Measurements from ENCODE around the gene FILIP1.

Gene FILIP1

GRCh38 chr6:75431379-75431778 is 62.2 kb downstream of the FILIP1 start:
- no peaks in the 10 kb centered on the region for H3K79me2 ChIP-seq (ENCODE audit: low read length)
- no peak overlapping the region for H3K9ac ChIP-seq (ENCODE audit: low read length)
- no peaks in the 10 kb centered on the region for H4K20me1 ChIP-seq (ENCODE audit: insufficient read depth, low read length)
- H2AFZ ChIP-seq (ENCODE audit: low read depth, low read length) = no peak overlapping the region
- H3K27me3 ChIP-seq (ENCODE audit: low read depth, low read length) = no peaks in the 10 kb centered on the region
- H3K9me3 ChIP-seq (ENCODE audit: insufficient read depth, low read length) = peaks cover 5% of the 10 kb centered on the region; the same call in 1 of the 2 replicates
- no peaks in the 10 kb centered on the region for H3K36me3 ChIP-seq (replicated peaks; ENCODE audit: low read depth, low read length)
- no peak overlapping the region for H3K4me2 ChIP-seq (ENCODE audit: low read length)
- H3K27ac ChIP-seq (ENCODE audit: low read length) = no peak overlapping the region
- TF ChIP-seq CTCF (IDR thresholded peaks at IDR 0.05; ENCODE audit: low read depth, low read length) = no peak
- no peak for TF ChIP-seq EZH2phosphoT487 (IDR thresholded peaks at IDR 0.05; ENCODE audit: low read depth)
- H3K4me3 ChIP-seq (ENCODE audit: low read length) = no peak overlapping the region
- H3K4me1 ChIP-seq (ENCODE audit: low read length) = no peaks in the 10 kb centered on the region

GRCh38 chr6:75430631-75431325 is 62.8 kb downstream of the FILIP1 start:
- Histone ChIP-seq H3K9ac (ENCODE audit: low read length) (no peak overlapping the region), H4K20me1 (ENCODE audit: insufficient read depth, low read length) (no peaks in the 10 kb centered on the region), H3K27ac (ENCODE audit: low read length) (no peak overlapping the region), H3K27me3 (ENCODE audit: low read depth, low read length) (no peaks in the 10 kb centered on the region), H2AFZ (ENCODE audit: low read depth, low read length) (no peak overlapping the region), H3K36me3 (replicated peaks; ENCODE audit: low read depth, low read length) (no peaks in the 10 kb centered on the region), H3K4me3 (ENCODE audit: low read length) (no peak overlapping the region), H3K4me2 (ENCODE audit: low read length) (no peak overlapping the region), H3K79me2 (ENCODE audit: low read length) (no peaks in the 10 kb centered on the region), H3K4me1 (ENCODE audit: low read length) (no peaks in the 10 kb centered on the region), H3K9me3 (ENCODE audit: insufficient read depth, low read length) (peaks cover 5% of the 10 kb centered on the region; the same call in 1 of the 2 replicates)
- TF ChIP-seq CTCF (IDR thresholded peaks at IDR 0.05; ENCODE audit: low read depth, low read length) = no peak
- no peak for TF ChIP-seq EZH2phosphoT487 (IDR thresholded peaks at IDR 0.05; ENCODE audit: low read depth)

- no peaks in the 10 kb centered on the region for H3K4me1 ChIP-seq (ENCODE audit: low read length)
- H3K9ac ChIP-seq (ENCODE audit: low read length) = no peak overlapping the region
- H3K9me3 ChIP-seq (ENCODE audit: insufficient read depth, low read length) = peaks cover 5% of the 10 kb centered on the region; the same call in 1 of the 2 replicates
- no peak overlapping the region for H2AFZ ChIP-seq (ENCODE audit: low read depth, low read length)
- no peak overlapping the region for H3K27ac ChIP-seq (ENCODE audit: low read length)
- H3K4me2 ChIP-seq (ENCODE audit: low read length) = no peak overlapping the region
- H3K27me3 ChIP-seq (ENCODE audit: low read depth, low read length) = no peaks in the 10 kb centered on the region
- TF ChIP-seq CTCF (IDR thresholded peaks at IDR 0.05; ENCODE audit: low read depth, low read length) = no peak
- no peak for TF ChIP-seq EZH2phosphoT487 (IDR thresholded peaks at IDR 0.05; ENCODE audit: low read depth)
- H3K4me3 ChIP-seq (ENCODE audit: low read length) = no peak overlapping the region
- no peaks in the 10 kb centered on the region for H3K79me2 ChIP-seq (ENCODE audit: low read length)
- H3K36me3 ChIP-seq (replicated peaks; ENCODE audit: low read depth, low read length) = no peaks in the 10 kb centered on the region
- H4K20me1 ChIP-seq (ENCODE audit: insufficient read depth, low read length) = no peaks in the 10 kb centered on the region
These were observed 64.4 kb downstream of the FILIP1 start for GRCh38 chr6:75429061-75429703.

GRCh38 chr6:75428204-75428603 is 65.4 kb downstream of the FILIP1 start:
- Histone ChIP-seq H3K9me3 (ENCODE audit: insufficient read depth, low read length) (peaks cover 5% of the 10 kb centered on the region; the same call in 1 of the 2 replicates), H3K4me1 (ENCODE audit: low read length) (no peaks in the 10 kb centered on the region), H3K4me2 (ENCODE audit: low read length) (no peak overlapping the region), H3K9ac (ENCODE audit: low read length) (no peak overlapping the region), H3K36me3 (replicated peaks; ENCODE audit: low read depth, low read length) (no peaks in the 10 kb centered on the region), H3K4me3 (ENCODE audit: low read length) (no peak overlapping the region), H4K20me1 (ENCODE audit: insufficient read depth, low read length) (no peaks in the 10 kb centered on the region), H3K27me3 (ENCODE audit: low read depth, low read length) (no peaks in the 10 kb centered on the region), H3K27ac (ENCODE audit: low read length) (no peak overlapping the region), H3K79me2 (ENCODE audit: low read length) (no peaks in the 10 kb centered on the region), H2AFZ (ENCODE audit: low read depth, low read length) (no peak overlapping the region)
- TF ChIP-seq CTCF (IDR thresholded peaks at IDR 0.05; ENCODE audit: low read depth, low read length) (no peak), EZH2phosphoT487 (IDR thresholded peaks at IDR 0.05; ENCODE audit: low read depth) (no peak)

All from OCI-LY3 (cell line).